GM18520 (cell line): ENCODE measurements around the gene AQP11.
"Not testable (repeated sequence)": the region's sequence is repeated elsewhere in the genome, so short reads cannot be mapped to it uniquely, and the experiment has no call there.

Experiments used
- ATAC-seq: cut with Tn5 transposase; IDR thresholded peaks from one replicate; pipeline ENCODE4 v1.9.1; 2021; ENCODE audit not compliant: unreplicated experiment

AQP11 gene

DNA sequence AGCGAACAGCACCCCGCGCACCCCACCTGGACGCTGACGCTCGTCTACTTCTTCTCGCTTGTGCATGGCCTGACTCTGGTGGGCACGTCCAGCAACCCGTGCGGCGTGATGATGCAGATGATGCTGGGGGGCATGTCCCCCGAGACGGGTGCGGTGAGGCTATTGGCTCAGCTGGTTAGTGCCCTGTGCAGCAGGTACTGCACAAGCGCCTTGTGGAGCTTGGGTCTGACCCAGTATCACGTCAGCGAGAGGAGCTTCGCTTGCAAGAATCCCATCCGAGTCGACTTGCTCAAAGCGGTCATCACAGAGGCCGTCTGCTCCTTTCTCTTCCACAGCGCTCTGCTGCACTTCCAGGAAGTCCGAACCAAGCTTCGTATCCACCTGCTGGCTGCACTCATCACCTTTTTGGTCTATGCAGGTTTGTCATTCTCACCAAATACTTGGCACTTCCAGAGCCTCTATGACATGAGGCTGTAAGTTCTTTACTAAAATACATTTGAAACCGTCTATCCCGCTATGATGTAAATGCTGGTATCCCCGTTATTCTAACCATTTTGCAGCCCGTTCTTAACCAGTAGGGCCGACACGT is 535 bp downstream of the AQP11 start:
- peak; percentile 11 for ATAC-seq

DNA sequence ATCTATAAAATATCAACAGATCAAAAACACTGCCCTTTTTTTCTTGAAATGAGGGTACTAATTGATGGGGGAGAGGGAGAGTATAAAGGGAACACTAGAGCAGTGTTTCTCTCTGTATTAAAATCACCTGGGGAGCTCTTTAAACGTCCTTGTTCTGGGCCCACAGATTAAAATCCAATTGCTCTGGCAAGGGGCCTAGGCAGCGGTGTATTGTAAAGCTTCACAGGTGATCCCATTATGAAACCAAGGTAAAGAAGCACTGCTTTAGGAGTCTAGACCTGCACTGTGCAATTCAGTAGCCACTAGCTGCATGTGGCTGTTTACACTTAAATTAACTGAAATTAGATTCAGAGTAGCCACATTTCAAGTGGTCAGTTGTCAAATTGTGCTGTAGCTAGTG is 3.0 kb downstream of the AQP11 start:
- no peak for ATAC-seq

GRCh38 chr11:77593883-77594282 is 4.1 kb downstream of the AQP11 start:
- ATAC-seq: no peak

DNA sequence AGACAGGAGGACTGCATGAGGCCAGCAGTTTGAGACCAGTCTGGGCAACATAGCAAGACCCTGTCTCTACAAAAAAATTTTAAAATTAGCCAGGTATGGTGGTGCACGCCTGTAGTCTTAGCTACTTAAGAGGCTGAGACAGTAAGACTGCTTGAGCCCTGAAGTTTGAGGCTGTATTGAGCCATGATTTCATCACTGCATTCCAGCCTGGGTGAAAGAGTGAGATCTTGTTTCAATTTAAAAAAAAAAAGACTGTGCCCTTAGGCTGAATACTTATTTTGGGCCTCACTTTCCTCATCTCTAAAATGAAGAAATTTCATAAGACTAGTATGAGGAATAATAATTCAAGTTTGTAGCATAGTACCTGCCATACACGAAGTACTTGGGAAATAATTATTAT is 6.9 kb downstream of the AQP11 start:
- ATAC-seq: no peak

- ATAC-seq: no peak
Observed at GRCh38 chr11:77598195-77598594, 8.4 kb downstream of the AQP11 start.

GRCh38 chr11:77602381-77603088 is 12.8 kb downstream of the AQP11 start:
- no peak for ATAC-seq

- no peak for ATAC-seq
Observed at GRCh38 chr11:77604281-77604680, 14.5 kb downstream of the AQP11 start.

- no peak for ATAC-seq
Observed at GRCh38 chr11:77609234-77609633, 19.5 kb downstream of the AQP11 start.

GRCh38 chr11:77611921-77612320 is 22.2 kb downstream of the AQP11 start:
- no peak for ATAC-seq

DNA sequence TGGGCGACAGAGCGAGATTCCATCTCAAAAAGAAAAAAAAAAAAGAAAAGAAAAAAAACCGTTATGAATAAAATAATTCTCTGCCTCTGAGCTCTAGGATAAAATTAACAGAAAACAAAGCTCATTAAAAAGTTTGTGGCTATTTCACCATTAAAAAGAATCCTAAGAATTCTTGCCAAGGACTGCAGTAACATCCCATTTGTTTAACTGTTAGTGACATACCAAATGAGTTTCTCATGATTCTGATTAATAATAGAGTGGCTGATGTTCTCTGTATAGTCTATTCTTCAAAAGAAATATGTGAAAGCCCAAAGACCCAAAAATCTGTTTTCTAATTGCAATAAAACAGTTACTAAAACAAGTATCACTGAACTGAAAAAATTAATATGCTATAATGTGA is 28.1 kb downstream of the AQP11 start:
- ATAC-seq: no peak

- ATAC-seq: no peak
Observed at GRCh38 chr11:77619576-77620198, 29.9 kb downstream of the AQP11 start.

GRCh38 chr11:77630157-77630710 is 40.5 kb downstream of the AQP11 start:
- ATAC-seq: no peak

- not testable (repeated sequence) for ATAC-seq
Observed at GRCh38 chr11:77633926-77634325, 44.2 kb downstream of the AQP11 start.

GRCh38 chr11:77636731-77637344 is 47.1 kb downstream of the AQP11 start:
- ATAC-seq: no peak

- ATAC-seq: peak; percentile 85
Observed at GRCh38 chr11:77637345-77638165, 47.8 kb downstream of the AQP11 start, which contains the start of gene CLNS1A. CLNS1A (minus strand) TSS chr11:77637794; CDS start chr11:77637714, 80 bp downstream.

GRCh38 chr11:77642228-77642627 is 52.5 kb downstream of the AQP11 start:
- no peak for ATAC-seq

DNA sequence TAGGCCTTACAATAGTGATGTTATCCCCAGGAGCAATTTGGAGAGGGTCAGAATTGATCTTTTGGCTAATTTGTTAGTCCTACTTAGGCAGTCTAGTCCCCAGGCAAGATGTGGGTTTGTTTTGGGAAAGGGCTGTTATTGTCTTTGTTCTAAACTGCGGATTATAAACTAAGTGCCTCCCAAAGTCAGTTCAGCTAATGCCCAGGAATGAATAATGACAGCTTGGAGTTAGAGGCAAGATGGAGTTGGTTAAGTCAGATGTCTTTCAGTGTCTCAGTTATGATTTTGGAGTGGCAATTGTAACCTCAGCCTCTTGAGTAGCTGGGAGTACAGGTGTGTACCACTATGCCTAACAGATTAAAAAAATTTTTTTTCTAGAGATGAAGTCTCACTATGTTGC is 55.1 kb downstream of the AQP11 start:
- ATAC-seq: no peak

- ATAC-seq: no peak
Observed at GRCh38 chr11:77647654-77648305, 58.0 kb downstream of the AQP11 start.

GRCh38 chr11:77650123-77650522 is 60.4 kb downstream of the AQP11 start:
- ATAC-seq: no peak

GRCh38 chr11:77654770-77655434 is 65.1 kb downstream of the AQP11 start:
- ATAC-seq: no peak
